Thoracic aorta (tissue), 2 donors: ENCODE data around the gene THUMPD3. TPM values are rescaled to one million over a fixed set of nuclear protein-coding genes. Genes with fewer than 3 reads are reported as not detected.

Experiments
- ATAC-seq: fragments of 150-250 bp; one replicate; pipeline ENCODE4 v1.8.0; 2017; ENCODE audit warnings: low read depth; ENCODE audit not compliant: insufficient number of reproducible peaks, low FRiP score
- DNase-seq: peaks from one replicate; pipeline ENCODE4 v3.0.0-alpha.2; 2020; ENCODE audit warnings: low spot score
- H3K27ac ChIP-seq, 2 donors: fragments of 200-600 bp; sonication (generic); 1 replicate in 1 of 2; 2 replicates in 1 of 2; pipeline ENCODE4 v1.5.1; 2016; ENCODE audit warnings: mild to moderate bottlenecking in 2 of 2, moderate library complexity in 2 of 2
- H3K27me3 ChIP-seq: fragments of 200-600 bp; sonication (generic); replicated peaks from 2 replicates; pipeline ENCODE4 v1.6.0; 2016; ENCODE audit warnings: mild to moderate bottlenecking; ENCODE audit not compliant: insufficient read depth
- H3K36me3 ChIP-seq: fragments of 200-600 bp; sonication (generic); one replicate; pipeline ENCODE4 v1.5.1; 2016
- H3K4me1 ChIP-seq, 2 donors: fragments of 200-600 bp; sonication (generic); 1 replicate in 1 of 2; 2 replicates in 1 of 2; pipeline versions ENCODE4 v1.5.1 to v1.6.0; 2016; ENCODE audit warnings: low read depth in 2 of 2, mild to moderate bottlenecking in 1 of 2; ENCODE audit not compliant: control insufficient read depth in 1 of 2
- H3K4me3 ChIP-seq: fragments of 200-600 bp; sonication (generic); 2 replicates; pipeline ENCODE4 v1.5.1; 2016; ENCODE audit warnings: mild to moderate bottlenecking
- H3K9me3 ChIP-seq: fragments of 200-600 bp; sonication (generic); 2 replicates; pipeline ENCODE4 v1.5.1; 2016
- CTCF ChIP-seq: fragments of 200-600 bp; sonication (generic); IDR thresholded peaks from one replicate; pipeline ENCODE4 v1.5.1; 2019; ENCODE audit warnings: antibody characterized with exemption
- total RNA-seq, 2 donors: library from RNA; depleted of rRNA; stranded (reverse); fragments of >200 nt; gene quantifications; one replicate each; pipeline versions ENCODE4 v1.1.0 to v1.2.3, GENCODE V29; 2016

THUMPD3 gene
- total RNA-seq, 2 donors from 2014 or later = 11.9 to 31.9 TPM

GRCh38 chr3:9420850-9421549 is 58.1 kb downstream of the THUMPD3 start:
- no peaks in the 10 kb centered on the region for H3K27me3 ChIP-seq
- H3K4me1 ChIP-seq = peaks cover 27 to 57% of the 10 kb centered on the region in 2 donors
- ATAC-seq = no peak
- H3K36me3 ChIP-seq = no peaks in the 10 kb centered on the region
- no peak for TF ChIP-seq CTCF
- DNase-seq = no peak
- H3K27ac ChIP-seq = no peak overlapping the region
- H3K9me3 ChIP-seq = no peaks in the 10 kb centered on the region
- H3K4me3 ChIP-seq = no peak overlapping the region

- DNase-seq = peak; percentile 75
- H3K4me3 ChIP-seq = peak overlapping the region; percentile 31
These were observed 60.0 kb downstream of the THUMPD3 start for GRCh38 chr3:9422712-9423424.

GRCh38 chr3:9428411-9428810 is 65.6 kb downstream of the THUMPD3 start:
- no peak overlapping the region for H3K4me3 ChIP-seq
- peaks cover 2 to 24% of the 10 kb centered on the region in 2 donors for H3K4me1 ChIP-seq
- ATAC-seq (no peak), DNase-seq (no peak)
- no peak for TF ChIP-seq CTCF
- peaks cover 52% of the 10 kb centered on the region for H3K36me3 ChIP-seq
- no peak overlapping the region for H3K27ac ChIP-seq
- H3K27me3 ChIP-seq = no peaks in the 10 kb centered on the region
- H3K9me3 ChIP-seq = no peaks in the 10 kb centered on the region

More at GRCh38 chr3:9422712-9423424, 60.0 kb downstream of the THUMPD3 start:
- peak; percentile 37 for TF ChIP-seq CTCF
- peak; percentile 94 for ATAC-seq
- Histone ChIP-seq H3K9me3 (no peaks in the 10 kb centered on the region), H3K4me1 (peaks cover 22 to 52% of the 10 kb centered on the region in 2 donors), H3K27ac (peak overlapping the region; percentile 73 to 79), H3K36me3 (peaks cover 14% of the 10 kb centered on the region), H3K27me3 (no peaks in the 10 kb centered on the region)

- no peak for DNase-seq
- Histone ChIP-seq H3K9me3 (no peaks in the 10 kb centered on the region), H3K4me3 (no peak overlapping the region), H3K36me3 (peaks cover 76% of the 10 kb centered on the region), H3K27ac (no peak overlapping the region), H3K4me1 (peaks cover 0 to 9% of the 10 kb centered on the region in 2 donors), H3K27me3 (no peaks in the 10 kb centered on the region)
- no peak for ATAC-seq
- no peak for TF ChIP-seq CTCF
These were observed 67.9 kb downstream of the THUMPD3 start for GRCh38 chr3:9430733-9431132.

GRCh38 chr3:9433627-9434521 is 71.0 kb downstream of the THUMPD3 start:
- H3K36me3 ChIP-seq = peaks cover 71% of the 10 kb centered on the region
- no peaks in the 10 kb centered on the region for H3K27me3 ChIP-seq
- no peak for DNase-seq
- H3K4me3 ChIP-seq = no peak overlapping the region
- H3K4me1 ChIP-seq = no peaks in the 10 kb centered on the region
- ATAC-seq = no peak
- H3K9me3 ChIP-seq = no peaks in the 10 kb centered on the region
- H3K27ac ChIP-seq = no peak overlapping the region
- no peak for TF ChIP-seq CTCF
